Smooth muscle cell (in vitro differentiated cells): ENCODE results near the gene LCN12. TPM values are rescaled to one million over a fixed set of nuclear protein-coding genes. Genes with fewer than 3 reads are reported as not detected.

ENCODE experiments used
- DNase-seq: peaks from one replicate; lab custom pipeline; 2025; ENCODE audit not compliant: unreplicated experiment; lab: John Stamatoyannopoulos, UW
- H2AFZ ChIP-seq: fragments of 200-600 bp; sonication (generic); 2 replicates; pipeline ENCODE4 v1.6.0; 2016; ENCODE audit warnings: antibody characterized with exemption, low read depth, mild to moderate bottlenecking
- H3F3A ChIP-seq: fragments of 200-600 bp; sonication (generic); 2 replicates; pipeline ENCODE4 v1.6.0; 2017; ENCODE audit warnings: antibody characterized with exemption, low read depth
- H3K27ac ChIP-seq: fragments of 200-600 bp; sonication (generic); 2 replicates; pipeline ENCODE4 v1.5.1; 2016; ENCODE audit warnings: low read depth, mild to moderate bottlenecking
- H3K27me3 ChIP-seq: fragments of 200-600 bp; sonication (generic); 2 replicates; pipeline ENCODE4 v1.6.1; 2016; ENCODE audit warnings: low read depth, mild to moderate bottlenecking
- H3K36me3 ChIP-seq: fragments of 200-600 bp; sonication (generic); 2 replicates; pipeline ENCODE4 v1.5.1; 2016; ENCODE audit warnings: low read depth
- H3K4me1 ChIP-seq: fragments of 200-600 bp; sonication (generic); 2 replicates; pipeline ENCODE4 v1.5.1; 2016; ENCODE audit warnings: low read depth
- H3K4me2 ChIP-seq: fragments of 200-600 bp; sonication (generic); 2 replicates; pipeline ENCODE4 v1.6.0; 2016; ENCODE audit warnings: mild to moderate bottlenecking
- H3K4me3 ChIP-seq: fragments of 200-600 bp; sonication (generic); 2 replicates; pipeline ENCODE4 v1.5.1; 2016; ENCODE audit warnings: mild to moderate bottlenecking
- H3K79me2 ChIP-seq: fragments of 200-600 bp; sonication (generic); 2 replicates; pipeline ENCODE4 v1.6.0; 2016; ENCODE audit warnings: low read depth, mild to moderate bottlenecking
- H3K9ac ChIP-seq: fragments of 200-600 bp; sonication (generic); 2 replicates; pipeline ENCODE4 v1.6.0; 2016; ENCODE audit warnings: low read depth
- H3K9me3 ChIP-seq: fragments of 200-600 bp; sonication (generic); replicated peaks from 2 replicates; pipeline ENCODE4 v1.5.1; 2016; ENCODE audit warnings: low read depth
- H4K20me1 ChIP-seq: fragments of 200-600 bp; sonication (generic); 2 replicates; pipeline ENCODE4 v1.6.0; 2016; ENCODE audit warnings: low read depth
- CTCF ChIP-seq: fragments of 200-600 bp; sonication (generic); IDR thresholded peaks from 2 replicates; pipeline ENCODE4 v1.5.1; 2017; ENCODE audit warnings: borderline replicate concordance, mild to moderate bottlenecking, antibody characterized with exemption; ENCODE audit not compliant: insufficient read depth, poor library complexity, severe bottlenecking
- WGBS: methylation state at CpG from one replicate; pipeline ENCODE4 v1.1.7; 2016; ENCODE audit warnings: low lambda C conversion rate; 5-methylcytosine and 5-hydroxymethylcytosine counted together
- polyA plus RNA-seq: library from polyadenylated mRNA; unstranded; fragments of >200 nt; fragmentation: Nextera tagmentation; extraction: Ambion mirVana; gene quantifications from 2 replicates; pipeline ENCODE4 v1.2.1, GENCODE V29; 2016
- total RNA-seq: library from RNA; depleted of rRNA; stranded (reverse); fragments of >200 nt; gene quantifications from 2 replicates; pipeline ENCODE4 v1.2.3, GENCODE V29; 2014

LCN12 gene
- total and polyA plus RNA-seq, 2 experiments from 2014 or later, result not detected

- DNase-seq, result no peak
- Histone ChIP-seq H3K9me3 (no peaks in the 10 kb centered on the region), H4K20me1 (peaks cover 19% of the 10 kb centered on the region), H2AFZ (no peak overlapping the region), H3K27ac (peak overlapping the region; percentile 82), H3K36me3 (no peaks in the 10 kb centered on the region), H3K4me1 (no peaks in the 10 kb centered on the region), H3K79me2 (peaks cover 21% of the 10 kb centered on the region), H3K27me3 (no peaks in the 10 kb centered on the region), H3K4me3 (peak overlapping the region; percentile 93), H3K9ac (peak overlapping the region; percentile 89), H3K4me2 (peak overlapping the region; percentile 98), H3F3A (no peaks in the 10 kb centered on the region)
- WGBS, result 34% methylated on average over 55 of the region's 61 CpGs
- TF ChIP-seq CTCF, result no peak
These were observed 8.5 kb upstream of the LCN12 start for GRCh38 chr9:136943291-136944211.

- Histone ChIP-seq H3K4me1 (no peaks in the 10 kb centered on the region), H3K4me2 (peak overlapping the region; percentile 98), H3K9me3 (no peaks in the 10 kb centered on the region), H4K20me1 (peaks cover 19% of the 10 kb centered on the region), H3K4me3 (peak overlapping the region; percentile 93), H3K27me3 (no peaks in the 10 kb centered on the region), H3K9ac (peak overlapping the region; percentile 89), H3K36me3 (no peaks in the 10 kb centered on the region), H3K79me2 (peaks cover 21% of the 10 kb centered on the region), H3K27ac (peak overlapping the region; percentile 82), H2AFZ (no peak overlapping the region), H3F3A (no peaks in the 10 kb centered on the region)
- DNase-seq, result peak; percentile 68
- under 1% methylated on average over 26 of the region's 45 CpGs for WGBS
- TF ChIP-seq CTCF, result no peak
These were observed 7.9 kb upstream of the LCN12 start for GRCh38 chr9:136944212-136944518.

GRCh38 chr9:136944519-136945332, 7.3 kb upstream of the LCN12 start, which contains the start of the genes C8G and FBXW5:
C8G (plus strand) TSS chr9:136945243; CDS start chr9:136945321, 78 bp downstream.
FBXW5 (minus strand) TSS chr9:136944738; CDS start chr9:136944083, 655 bp downstream.
- peak; percentile 86 for DNase-seq
- Histone ChIP-seq H3K4me1 (no peaks in the 10 kb centered on the region), H3K9ac (peak within 1 kb of the TSS; percentile 89), H2AFZ (no peak within 1 kb of the TSS), H3K36me3 (no peaks in the 10 kb centered on the region), H3K4me2 (peak within 1 kb of the TSS; percentile 98), H4K20me1 (peaks cover 19% of the 10 kb centered on the region), H3K4me3 (peak within 1 kb of the TSS; percentile 93), H3K9me3 (no peaks in the 10 kb centered on the region), H3K27me3 (no peaks in the 10 kb centered on the region), H3F3A (no peaks in the 10 kb centered on the region), H3K27ac (peak within 1 kb of the TSS; percentile 82), H3K79me2 (peaks cover 21% of the 10 kb centered on the region)
- peak; percentile 96 for TF ChIP-seq CTCF
- 13% methylated on average over 34 of the region's 74 CpGs for WGBS
